H1 (cell line): ENCODE measurements around the gene ARPC4. TPM values are rescaled to one million over a fixed set of nuclear protein-coding genes. Genes with fewer than 3 reads are reported as not detected.

Source experiments
- CTCF ChIA-PET: fragments of 300-600 bp; sonication (Branson Sonifier 250); formaldehyde crosslinking; loops from one replicate; lab custom pipeline; 2021; ENCODE audit not compliant: partially characterized antibody; lab: Charles Lee
- POLR2A ChIA-PET: fragments of 300-600 bp; sonication (Branson Sonifier 250); formaldehyde crosslinking; loops from one replicate; lab custom pipeline; 2021; ENCODE audit warnings: inconsistent platforms; ENCODE audit not compliant: partially characterized antibody; lab: Charles Lee
- DNase-seq, 2 experiments: peaks; one replicate each; pipeline versions ENCODE4 v3.0.0 to v3.0.0-alpha.2; 2010 to 2022; ENCODE audit warnings: low spot score in 2 of 2, low read depth in 1 of 2, mixed read lengths in 1 of 2
- FAIRE-seq: peaks from 2 replicates; lab custom pipeline; 2011; peaks lifted over from hg19 to GRCh38; lab: Jason Lieb, UNC
- H2AFZ ChIP-seq: 2 replicates; pipeline ENCODE4 v1.8.1; 2012; ENCODE audit warnings: low read length, inconsistent platforms
- H2AK5ac ChIP-seq: 2 replicates; pipeline ENCODE4 v1.6.1; 2013; ENCODE audit warnings: low read depth, low read length
- H2BK120ac ChIP-seq: replicated peaks from 2 replicates; pipeline ENCODE3; 2013; ENCODE audit warnings: low read depth, low read length, inconsistent platforms
- H2BK12ac ChIP-seq: 2 replicates; pipeline ENCODE4 v1.6.1; 2013; ENCODE audit warnings: low read depth, low read length
- H2BK15ac ChIP-seq: 2 replicates; pipeline ENCODE4 v1.6.1; 2013; ENCODE audit warnings: low read length
- H2BK20ac ChIP-seq: 2 replicates; pipeline ENCODE4 v1.6.1; 2013; ENCODE audit warnings: low read length
- H2BK5ac ChIP-seq: 2 replicates; pipeline ENCODE4 v1.6.1; 2013; ENCODE audit warnings: low read depth, low read length
- H3K14ac ChIP-seq: 2 replicates; pipeline ENCODE4 v1.6.1; 2013; ENCODE audit warnings: inconsistent platforms; ENCODE audit not compliant: insufficient read length
- H3K18ac ChIP-seq: 2 replicates; pipeline ENCODE4 v1.6.1; 2013; ENCODE audit warnings: low read length; ENCODE audit errors: extremely low read depth
- H3K23ac ChIP-seq: 2 replicates; pipeline ENCODE4 v1.6.1; 2013; ENCODE audit warnings: inconsistent platforms; ENCODE audit not compliant: insufficient read length
- H3K23me2 ChIP-seq: 2 replicates; pipeline ENCODE4 v1.6.1; 2013; ENCODE audit warnings: low read depth, low read length
- H3K27ac ChIP-seq: 2 replicates; pipeline ENCODE4 v1.6.1; 2011; ENCODE audit warnings: low read depth, low read length, inconsistent platforms
- H3K27me3 ChIP-seq, 4 experiments: replicated peaks in 1 of 4; 1 replicate in 1 of 4; 2 replicates in 3 of 4; pipeline versions ENCODE4 v1.6.1 to v1.8.1; 2011 to 2013; ENCODE audit warnings: low read length in 3 of 4, mild to moderate bottlenecking in 3 of 4, inconsistent platforms in 2 of 4, mixed read lengths in 2 of 4, moderate library complexity in 1 of 4; ENCODE audit not compliant: control insufficient read depth in 3 of 4, insufficient read depth in 3 of 4; ENCODE audit errors: extremely low read depth in 1 of 4
- H3K36me3 ChIP-seq, 4 experiments: 2 replicates each; pipeline versions ENCODE4 v1.6.1 to v1.8.1; 2011 to 2013; ENCODE audit warnings: mild to moderate bottlenecking in 4 of 4, low read length in 3 of 4, moderate library complexity in 2 of 4, control low read depth in 1 of 4, inconsistent platforms in 1 of 4; ENCODE audit not compliant: insufficient read depth in 4 of 4, control insufficient read depth in 2 of 4
- H3K4ac ChIP-seq: replicated peaks from 2 replicates; pipeline ENCODE3; 2013; ENCODE audit warnings: low read length, low read depth, mixed read lengths, inconsistent platforms; ENCODE audit not compliant: insufficient read length
- H3K4me1 ChIP-seq, 4 experiments: replicated peaks in 1 of 4; 1 replicate in 1 of 4; 2 replicates in 3 of 4; pipeline versions ENCODE4 v1.6.1 to v1.8.1; 2011 to 2013; ENCODE audit warnings: low read length in 3 of 4, inconsistent platforms in 2 of 4, mixed read lengths in 1 of 4; ENCODE audit not compliant: insufficient read depth in 4 of 4, control insufficient read depth in 3 of 4
- H3K4me2 ChIP-seq, 2 experiments: 2 replicates each; pipeline versions ENCODE4 v1.6.1 to v1.8.1; 2011 to 2013; ENCODE audit warnings: low read depth in 2 of 2, low read length in 2 of 2, control low read depth in 1 of 2, inconsistent platforms in 1 of 2, mild to moderate bottlenecking in 1 of 2; ENCODE audit not compliant: insufficient read depth in 1 of 2
- H3K4me3 ChIP-seq, 4 experiments: fragments of 200-600, 300-600 bp in 1 of 4; sonication (generic), shearing (Covaris generic), sonication (Bioruptor Twin) in 1 of 4; 2 replicates each; pipeline versions ENCODE4 v1.5.1 to v1.8.1; 2011 to 2016; ENCODE audit warnings: low read length in 4 of 4, low read depth in 3 of 4, control low read depth in 2 of 4, inconsistent platforms in 2 of 4, mild to moderate bottlenecking in 2 of 4, mixed read lengths in 1 of 4, moderate library complexity in 1 of 4; ENCODE audit not compliant: insufficient read depth in 2 of 4; ENCODE audit errors: extremely low read depth in 1 of 4
- H3K56ac ChIP-seq: replicated peaks from 2 replicates; pipeline ENCODE3; 2013; ENCODE audit warnings: low read depth, mild to moderate bottlenecking, mixed read lengths, low read length, inconsistent platforms; ENCODE audit not compliant: insufficient read length
- H3K79me1 ChIP-seq: 2 replicates; pipeline ENCODE4 v1.6.1; 2013; ENCODE audit warnings: low read depth, low read length, control low read depth
- H3K79me2 ChIP-seq, 2 experiments: 2 replicates each; pipeline versions ENCODE4 v1.6.1 to v1.8.1; 2012 to 2013; ENCODE audit warnings: low read length in 2 of 2, mild to moderate bottlenecking in 2 of 2, inconsistent platforms in 1 of 2; ENCODE audit not compliant: insufficient read depth in 2 of 2, control insufficient read depth in 1 of 2
- H3K9ac ChIP-seq, 4 experiments: replicated peaks in 1 of 4; 1 replicate in 1 of 4; 2 replicates in 3 of 4; pipeline versions ENCODE4 v1.6.1 to v1.8.1; 2011 to 2013; ENCODE audit warnings: low read depth in 3 of 4, low read length in 3 of 4, control low read depth in 2 of 4, mild to moderate bottlenecking in 2 of 4, moderate library complexity in 2 of 4, inconsistent platforms in 1 of 4; ENCODE audit errors: extremely low read depth in 1 of 4
- H3K9me3 ChIP-seq, 2 experiments: 2 replicates each; pipeline versions ENCODE4 v1.6.1 to v1.8.1; 2012 to 2013; ENCODE audit warnings: mild to moderate bottlenecking in 2 of 2, moderate library complexity in 2 of 2, control low read depth in 1 of 2, inconsistent platforms in 1 of 2, low read depth in 1 of 2, low read length in 1 of 2, mixed read lengths in 1 of 2; ENCODE audit not compliant: insufficient read depth in 2 of 2
- H4K20me1 ChIP-seq, 2 experiments: replicated peaks in 1 of 2; 2 replicates each; pipeline versions ENCODE3 to v1.8.1; 2011 to 2013; ENCODE audit warnings: inconsistent platforms in 2 of 2, low read length in 2 of 2, mild to moderate bottlenecking in 1 of 2; ENCODE audit not compliant: insufficient read depth in 2 of 2, control insufficient read depth in 1 of 2
- H4K5ac ChIP-seq: 2 replicates; pipeline ENCODE4 v1.6.1; 2013; ENCODE audit warnings: low read length, low read depth, mixed read lengths, inconsistent platforms; ENCODE audit not compliant: insufficient read length
- H4K8ac ChIP-seq: 2 replicates; pipeline ENCODE4 v1.8.0; 2013; ENCODE audit warnings: mild to moderate bottlenecking, moderate library complexity, low read length, inconsistent platforms; ENCODE audit not compliant: insufficient read depth; ENCODE audit errors: extremely low read depth
- H4K91ac ChIP-seq: replicated peaks from 2 replicates; pipeline ENCODE3; 2013; ENCODE audit warnings: low read length, mixed read lengths, inconsistent platforms; ENCODE audit not compliant: insufficient read length
- CHD2 ChIP-seq: IDR thresholded peaks from 2 replicates; pipeline ENCODE4 v1.6.1; 2012; ENCODE audit warnings: low read length, improper control_type of control experiment
- RBBP5 ChIP-seq: IDR thresholded peaks from 2 replicates; pipeline ENCODE4 v1.7.1; 2012; ENCODE audit warnings: low read depth, mild to moderate bottlenecking, inconsistent platforms, low read length, moderate library complexity, borderline replicate concordance
- RNF2 ChIP-seq: fragments of 200-900, 300-1000 bp; sonication (generic); IDR thresholded peaks from 2 replicates; pipeline ENCODE4 v1.7.1; 2016; ENCODE audit warnings: borderline replicate concordance, low read depth, mild to moderate bottlenecking, antibody characterized with exemption, low read length; ENCODE audit not compliant: poor library complexity, severe bottlenecking; ENCODE audit errors: missing control alignments
- RXRA ChIP-seq: IDR thresholded peaks from 2 replicates; pipeline ENCODE4 v1.6.1; 2011; ENCODE audit warnings: low read depth, mild to moderate bottlenecking, low read length, moderate library complexity; ENCODE audit not compliant: insufficient read depth
- SRF ChIP-seq: IDR thresholded peaks from 2 replicates; pipeline ENCODE4 v1.6.1; 2011; ENCODE audit warnings: mild to moderate bottlenecking, low read depth, low read length, moderate library complexity
- WGBS, 2 experiments: shearing (Covaris generic) in 1 of 2; methylation state at CpG; one replicate each; pipeline versions ENCODE4 v1.1.6 to v1.1.7; 2013 to 2015; ENCODE audit warnings: low lambda C conversion rate in 2 of 2, mixed read lengths in 2 of 2, inconsistent platforms in 1 of 2, low coverage in 1 of 2, missing lambda C conversion rate in 1 of 2; ENCODE audit not compliant: insufficient replicate concordance in 2 of 2, insufficient coverage in 1 of 2, insufficient read length in 1 of 2; ENCODE audit errors: extremely low coverage in 1 of 2, missing lambda C conversion rate in 1 of 2; 5-methylcytosine and 5-hydroxymethylcytosine counted together
- polyA plus RNA-seq, 7 experiments: library from polyadenylated mRNA; depleted of rRNA in 3 of 7; stranded (reverse) in 5 of 7; unstranded in 2 of 7; fragments of >200 nt in 5 of 7; fragments of 200-250 nt in 2 of 7; gene quantifications; 1 replicate in 5 of 7; 2 replicates in 1 of 7; 4 replicates in 1 of 7; pipeline versions ENCODE4 v1.2.1 to v1.2.3, GENCODE V29; 2011 to 2013; ENCODE audit warnings: missing spikeins in 2 of 7, mixed read lengths in 2 of 7
- total RNA-seq: library from RNA; stranded (reverse); fragmentation: NEBNext Ultra II Directional; extraction: Animal tissue kit (Norgen Biotek cat#: 25700); gene quantifications from 2 replicates; pipeline ENCODE4 v1.2.1, GENCODE V29; 2021

Gene ARPC4
- total and polyA plus RNA-seq, 2 of the 8 experiments (the other 6 are each of a cell fraction or from before 2014, with no cell fraction given), result 138 to 154 TPM

DNA sequence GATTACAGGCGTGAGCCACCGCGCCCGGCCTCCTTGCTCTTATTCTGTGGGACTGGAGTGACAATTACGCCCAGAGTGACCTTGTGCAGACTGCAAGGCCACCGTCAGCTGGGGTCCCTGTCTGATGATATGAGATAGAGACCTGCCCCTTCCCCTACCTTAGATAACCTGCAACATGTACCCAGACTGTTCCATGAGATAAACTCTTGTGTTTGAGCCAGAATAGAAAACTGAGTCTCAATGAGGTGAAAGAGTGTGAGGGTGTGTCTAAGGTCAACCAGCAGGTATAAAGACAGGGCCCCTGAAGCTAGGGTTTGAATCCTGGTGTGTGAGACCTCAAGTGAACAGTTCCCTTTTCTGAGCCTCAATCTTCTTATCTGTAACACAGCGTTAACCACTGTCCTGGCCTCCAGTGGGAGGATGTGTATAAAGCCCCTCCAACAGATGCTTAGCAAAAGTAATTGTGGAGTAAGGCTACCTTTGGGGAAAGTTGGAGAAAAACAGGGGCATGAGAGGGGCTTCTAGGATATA is 6.6 kb upstream of the ARPC4 start:
- H4K5ac ChIP-seq, result no peak overlapping the region
- ChIA-PET CTCF (interaction anchor here (0.8 to 1.8 kb wide), 7 partner anchors 10 to 160 kb away, joined by 3 to 9 read pairs (median 3); no protein-coding TSS in a partner anchor), POLR2A (interaction anchor here (1.0 to 2.3 kb wide), 3 partner anchors 10 to 27 kb away, joined by 3 to 10 read pairs (median 3); no protein-coding TSS in a partner anchor)
- H3K4me1 ChIP-seq, result no peaks in the 10 kb centered on the region
- H3K4ac ChIP-seq, result no peak overlapping the region
- H4K20me1 ChIP-seq, result peaks cover 0 to 1% of the 10 kb centered on the region in 2 experiments
- no peak overlapping the region for H3K23ac ChIP-seq
- no peak overlapping the region for H3K18ac ChIP-seq
- H3K79me1 ChIP-seq, result no peaks in the 10 kb centered on the region
- H3K27me3 ChIP-seq, result no peaks in the 10 kb centered on the region
- no peak overlapping the region for H2BK20ac ChIP-seq
- no peak overlapping the region for H4K91ac ChIP-seq
- no peak overlapping the region for H3K4me2 ChIP-seq
- no peak overlapping the region for H3K14ac ChIP-seq
- no peak overlapping the region for H4K8ac ChIP-seq
- no peak for DNase-seq
- no peak for FAIRE-seq
- no peak for TF ChIP-seq RBBP5
- TF ChIP-seq CHD2, result no peak
- no peak for TF ChIP-seq RNF2
- TF ChIP-seq SRF, result no peak
- TF ChIP-seq RXRA, result no peak
- 92% methylated on average over 7 of the region's 7 CpGs; no CpG with 5 or more reads in 1 of the 2 experiments for WGBS, 2 experiments
- peaks cover 6 to 65% (median 35%) of the 10 kb centered on the region in 4 experiments for H3K36me3 ChIP-seq
- no peak overlapping the region for H2BK12ac ChIP-seq
- H2BK120ac ChIP-seq, result no peak overlapping the region
- no peak overlapping the region for H3K27ac ChIP-seq
- H2BK15ac ChIP-seq, result no peak overlapping the region
- H2BK5ac ChIP-seq, result no peak overlapping the region
- no peaks in the 10 kb centered on the region; a peak in 1 of 4 replicates for H3K79me2 ChIP-seq
- no peak overlapping the region for H3K56ac ChIP-seq
- no peak overlapping the region for H3K4me3 ChIP-seq
- H3K9me3 ChIP-seq, result no peaks in the 10 kb centered on the region
- no peak overlapping the region for H2AFZ ChIP-seq
- no peak overlapping the region for H2AK5ac ChIP-seq
- H3K9ac ChIP-seq, result no peak overlapping the region
- no peaks in the 10 kb centered on the region for H3K23me2 ChIP-seq
